ENCODE measurements around the gene CYGB.
A peak's percentile ranks its signal among the peaks of the same experiment; 100 is the strongest.

The CYGB gene

DNA sequence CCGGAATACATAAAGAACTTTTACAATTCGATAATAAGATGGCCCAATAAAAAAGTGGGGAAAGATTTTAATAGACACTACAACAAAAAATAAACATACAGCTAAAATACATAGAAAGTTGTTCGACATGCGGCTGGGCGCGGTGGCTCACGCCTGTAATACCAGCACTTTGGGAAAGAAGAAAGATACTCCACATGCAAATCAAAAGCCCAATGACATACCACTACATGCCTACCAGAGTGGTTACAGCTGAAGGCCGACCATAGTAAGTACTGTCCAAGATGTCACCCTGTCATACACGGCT lies 11.7 kb upstream of the CYGB start:
- no peak for DNase-seq

DNA sequence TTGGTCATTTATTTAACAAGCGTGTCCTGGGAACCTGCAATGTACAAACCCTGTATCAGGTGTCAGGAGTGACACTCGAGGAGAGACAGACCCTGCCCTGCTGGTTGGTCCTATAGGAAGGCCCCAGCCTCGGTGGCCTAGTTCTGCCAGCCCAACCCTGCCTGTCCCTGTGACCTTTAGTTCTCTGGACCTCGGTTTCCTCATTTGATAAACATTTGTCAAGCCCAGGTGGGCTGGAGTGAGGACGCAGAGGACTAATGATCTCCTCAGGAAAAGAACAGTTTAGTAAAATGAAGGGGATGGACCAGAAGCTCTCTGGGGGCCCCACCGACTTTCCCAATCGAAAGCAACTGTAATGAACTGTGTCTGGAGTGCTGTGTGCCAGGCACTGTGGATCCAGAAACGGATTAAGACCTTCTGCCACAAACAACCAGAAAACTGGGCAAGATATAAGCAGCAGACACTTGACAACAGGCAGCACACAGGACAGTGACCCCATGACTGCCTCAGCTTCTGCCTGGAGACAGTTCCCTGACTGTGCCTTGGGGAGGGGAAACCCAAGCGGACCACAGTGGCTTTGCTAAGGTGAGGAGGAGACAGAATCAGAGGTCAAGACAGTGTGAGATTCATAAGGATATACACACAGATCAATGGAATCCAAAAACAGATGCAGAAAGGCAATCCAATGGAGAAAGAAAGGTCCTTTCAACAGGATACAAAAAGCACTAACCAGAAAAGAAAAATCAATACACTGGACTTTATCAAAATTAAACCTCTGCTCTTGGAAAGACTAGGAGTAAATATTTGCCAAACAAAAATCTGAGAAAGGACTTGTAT lies 11.1 kb upstream of the CYGB start:
- DNase-seq: no peak

- no peak for DNase-seq
Observed at GRCh38 chr17:76547642-76548202, 10.2 kb upstream of the CYGB start.

- peak; percentile 62 for DNase-seq
Observed at GRCh38 chr17:76547183-76547641, 9.7 kb upstream of the CYGB start.

DNA sequence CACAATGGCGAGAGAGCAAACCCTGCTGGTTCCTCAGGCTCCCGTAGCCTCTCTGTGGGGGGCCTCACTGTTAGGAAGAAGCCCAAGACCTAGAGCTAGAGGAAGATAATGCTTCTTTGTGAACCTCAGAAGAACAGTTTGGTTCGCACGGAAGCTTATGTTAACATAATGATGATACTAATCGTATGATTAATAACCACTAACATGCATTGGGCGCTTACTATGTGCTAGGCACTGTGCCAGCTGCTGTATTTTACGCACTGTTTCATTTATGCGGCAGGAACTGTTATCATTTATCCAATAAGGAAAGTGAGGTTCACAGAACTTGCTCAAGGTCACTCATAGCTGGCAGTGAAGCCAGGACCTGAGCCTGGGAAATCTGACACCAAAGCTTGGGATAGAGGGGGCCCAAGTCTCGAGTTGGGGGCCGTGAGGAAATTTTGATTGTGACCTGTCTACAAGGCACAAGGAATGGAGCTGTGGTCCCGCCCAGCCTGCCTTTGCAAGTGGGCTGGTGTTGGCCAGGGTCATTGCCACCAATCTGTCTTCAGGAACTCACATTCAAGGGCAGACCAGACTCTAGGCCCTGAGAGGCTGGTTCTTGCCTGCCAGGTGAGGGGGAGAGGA lies 9.2 kb upstream of the CYGB start:
- no peak for DNase-seq

DNA sequence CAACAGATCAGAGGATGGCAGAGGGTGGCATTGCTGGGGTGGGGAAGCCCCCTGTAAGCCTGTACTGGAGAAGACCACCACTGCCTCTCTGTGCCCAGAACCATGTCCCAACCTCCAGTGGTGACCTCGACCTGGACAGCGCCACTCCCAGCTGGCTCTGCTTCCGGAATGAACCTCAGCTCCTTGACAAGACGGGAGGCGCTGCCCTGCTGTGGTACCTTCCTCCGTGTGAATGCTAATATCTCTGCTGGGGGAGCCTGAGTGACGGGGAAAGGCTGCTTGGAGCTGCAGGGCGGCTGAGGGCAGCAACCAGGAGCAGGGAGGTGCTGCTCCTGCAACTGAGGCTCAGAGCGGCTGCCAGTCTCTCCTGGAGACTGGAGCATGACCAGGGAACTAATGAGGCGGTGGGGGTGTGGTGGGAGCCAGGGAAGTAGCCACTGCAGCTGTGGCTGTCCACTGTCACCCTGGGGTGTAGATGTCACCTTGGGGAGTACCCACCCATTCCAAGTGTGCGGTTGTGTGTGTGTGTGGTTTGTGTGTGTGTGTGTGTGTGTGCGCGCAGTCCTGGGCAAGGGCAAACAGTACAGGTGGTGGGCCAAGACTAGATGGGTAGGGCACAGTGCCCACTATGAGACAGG lies 8.5 kb upstream of the CYGB start:
- DNase-seq: no peak

GRCh38 chr17:76544546-76545365 lies 7.2 kb upstream of the CYGB start:
- no peak for DNase-seq

GRCh38 chr17:76543826-76544545 lies 6.5 kb upstream of the CYGB start:
- no peak for DNase-seq

DNA sequence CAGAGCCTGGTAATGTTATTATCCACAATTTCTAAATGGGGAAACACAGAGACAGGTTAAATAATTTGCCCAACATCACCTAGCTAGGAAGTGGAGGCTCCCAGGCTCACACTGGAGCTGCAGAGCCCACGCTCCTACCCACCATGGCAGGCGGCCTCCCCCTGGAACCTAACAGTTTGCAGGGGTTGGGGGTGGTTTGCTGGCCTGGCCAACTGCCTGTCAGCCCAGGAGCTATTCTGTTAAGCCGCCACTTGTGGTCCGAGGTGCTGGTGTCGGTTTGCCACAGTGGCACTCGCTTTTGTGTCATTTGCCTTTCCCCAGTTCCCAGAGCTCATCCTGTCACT lies 5.9 kb upstream of the CYGB start:
- no peak for DNase-seq

GRCh38 chr17:76542984-76543383 lies 5.5 kb upstream of the CYGB start:
- no peak for DNase-seq

DNA sequence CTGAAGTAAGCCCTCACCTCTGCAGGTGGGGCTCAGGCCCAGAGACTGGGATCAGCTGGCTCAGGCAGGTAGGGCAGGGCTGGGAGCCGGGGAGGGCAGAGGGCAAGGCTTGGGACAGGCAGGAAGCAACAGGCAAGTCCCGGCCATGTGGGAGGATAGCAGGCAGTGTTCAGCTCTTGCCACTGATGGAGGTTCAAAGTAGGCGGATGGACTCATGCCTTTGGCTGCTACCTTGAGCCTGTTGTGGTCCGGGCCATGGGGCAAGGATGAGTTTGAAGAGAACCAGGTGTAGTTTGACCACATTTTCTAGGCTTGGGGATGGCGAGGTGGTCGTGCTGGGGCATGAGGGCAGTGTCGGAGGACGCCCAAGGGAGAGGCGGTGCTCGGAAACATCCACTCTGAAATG lies 5.1 kb upstream of the CYGB start:
- DNase-seq: no peak

DNA sequence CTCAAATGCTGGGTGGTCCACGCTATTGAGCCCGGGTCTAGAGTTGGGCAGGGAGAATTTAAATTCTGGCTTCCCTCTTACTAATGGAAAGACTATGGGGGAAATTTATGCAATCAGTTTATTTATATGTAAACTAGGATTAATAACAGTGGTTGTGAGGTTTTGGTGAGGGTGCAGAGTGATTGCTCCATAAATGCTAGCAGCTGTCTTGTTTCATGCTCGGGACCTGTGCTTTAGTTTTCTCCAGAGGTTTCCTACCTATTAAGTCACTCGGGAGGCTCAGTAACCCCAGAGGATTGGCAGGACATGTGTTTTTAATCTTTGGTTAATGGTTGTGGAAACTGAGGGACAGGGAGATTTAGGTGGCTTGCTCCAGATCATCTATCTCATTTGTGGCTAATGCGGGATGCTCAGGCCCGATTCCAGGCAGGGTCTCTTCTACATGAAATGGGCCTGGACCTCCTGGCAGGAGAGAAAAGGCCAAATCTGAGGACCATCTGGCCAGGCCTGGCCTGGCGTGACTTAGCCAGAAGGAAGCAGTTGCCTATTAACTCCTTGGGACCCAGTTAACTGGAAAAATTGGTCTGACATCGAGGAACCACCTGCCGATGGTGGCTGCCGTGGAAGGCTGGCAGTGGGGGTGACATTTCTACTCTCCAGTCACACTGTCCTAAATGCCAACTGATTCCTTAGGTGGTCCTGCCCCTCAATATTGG lies 4.4 kb upstream of the CYGB start:
- DNase-seq: no peak

GRCh38 chr17:76540381-76541300 lies 3.1 kb upstream of the CYGB start:
- peak; percentile 66 for DNase-seq

- no peak for DNase-seq
Observed at GRCh38 chr17:76539631-76540271, 2.2 kb upstream of the CYGB start, which contains the start of gene PRCD. PRCD (plus strand) TSS chr17:76540044; CDS start chr17:76540142, 98 bp downstream.

DNA sequence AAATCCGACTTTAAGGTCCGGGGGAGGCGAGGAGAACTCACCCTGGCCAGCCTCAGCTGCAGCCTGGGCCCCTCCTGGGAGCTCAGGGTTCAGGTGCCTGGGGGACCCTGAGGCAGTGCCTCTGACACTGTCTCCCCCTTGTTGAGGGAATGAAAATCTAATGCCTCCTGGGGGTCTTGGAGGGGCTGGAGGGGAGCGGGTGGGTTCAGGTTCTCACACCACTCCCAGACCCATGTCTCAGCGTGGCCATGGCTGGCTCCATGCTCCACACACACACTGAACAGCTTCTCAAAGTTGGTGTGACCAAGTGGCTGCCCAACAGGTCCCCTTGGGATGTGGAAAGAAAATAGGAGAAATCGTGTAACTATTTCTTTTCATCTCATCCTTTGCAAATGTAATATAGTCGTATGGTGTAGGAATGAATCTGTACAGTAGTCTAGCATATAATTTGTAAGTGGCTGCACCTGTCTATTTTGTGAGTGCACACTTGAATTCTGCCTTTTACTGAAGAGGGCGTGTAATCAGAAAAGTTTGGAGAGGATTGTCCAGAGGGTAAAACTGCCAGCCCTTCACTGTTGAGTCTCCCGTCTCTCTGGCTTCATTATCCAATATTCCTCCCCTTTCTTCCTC lies 1.5 kb upstream of the CYGB start:
- DNase-seq: no peak

DNA sequence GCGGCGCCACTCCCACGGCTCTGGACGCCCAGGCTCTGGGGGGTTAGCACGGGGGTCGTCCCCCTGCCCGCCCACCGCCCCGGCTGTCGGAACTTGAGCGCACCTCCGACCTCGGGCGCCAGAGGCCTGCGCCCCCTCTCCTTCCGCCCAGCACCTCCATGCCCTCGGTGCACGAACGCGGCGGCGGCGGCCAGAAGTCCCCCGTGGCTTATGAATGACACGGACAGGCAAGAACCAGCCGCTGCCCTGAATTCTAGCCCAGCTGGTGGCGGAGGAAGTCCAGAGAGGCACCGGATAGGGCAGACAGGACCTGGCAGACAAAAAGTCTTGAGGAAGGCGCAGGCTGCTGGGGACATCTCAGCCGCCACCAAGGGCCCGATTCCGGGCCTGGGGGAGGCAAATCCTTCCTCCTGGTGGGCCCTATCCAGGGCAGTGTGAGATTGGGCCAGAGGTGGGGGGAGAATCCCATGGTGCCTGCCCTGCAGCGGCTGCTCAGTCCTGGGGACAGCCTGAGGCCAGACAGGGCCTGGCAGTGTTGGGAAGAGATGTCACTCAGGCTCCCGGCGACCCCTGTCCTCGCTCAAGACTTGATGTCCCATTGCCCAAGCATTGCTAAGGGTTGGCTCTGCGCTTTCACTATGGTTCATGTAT lies 897 bp upstream of the CYGB start:
- DNase-seq: no peak

GRCh38 chr17:76537288-76537577 lies 276 bp downstream of the CYGB start:
- no peak for DNase-seq

DNA sequence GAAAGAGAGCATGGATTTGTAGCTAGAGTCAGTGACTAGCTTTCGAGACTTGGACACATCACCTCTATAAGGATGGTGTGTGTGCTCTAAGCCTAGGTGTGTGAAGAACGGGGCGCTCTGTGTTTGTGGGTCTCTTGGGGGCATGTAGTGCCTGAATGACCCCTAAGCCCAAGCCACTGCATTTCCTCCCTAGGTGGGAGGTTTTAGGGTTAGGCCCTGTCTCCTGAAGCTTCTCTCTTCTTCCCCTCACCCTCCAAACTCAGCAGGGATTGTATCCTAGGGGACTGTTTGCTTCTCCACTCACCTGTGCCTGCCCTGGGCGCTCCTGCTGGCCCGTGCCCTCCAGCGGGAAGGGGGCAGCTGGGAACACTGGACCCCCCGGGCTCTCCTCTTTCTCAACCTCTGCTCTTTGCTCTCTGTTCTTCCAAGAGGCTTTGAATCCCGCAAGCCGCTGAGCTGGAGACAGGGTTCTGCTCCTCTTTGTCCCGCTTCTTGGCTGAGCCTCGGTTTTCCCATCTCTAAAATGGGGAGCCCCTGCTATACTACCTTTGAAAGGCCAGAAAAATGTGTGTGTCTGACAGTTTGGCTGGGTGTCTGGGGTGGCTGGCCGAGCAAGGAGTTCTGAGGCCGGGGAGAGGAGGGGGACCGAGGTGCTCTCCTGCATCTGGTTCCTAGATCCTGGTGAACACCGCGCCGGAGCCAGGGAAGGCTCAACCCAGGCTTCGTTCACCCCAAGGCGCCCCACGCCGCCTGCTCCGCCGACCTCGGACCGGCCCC lies 810 bp downstream of the CYGB start:
- DNase-seq: no peak
